AG10803 (cell line): ENCODE data around the gene GSS.

Experiments
- DNase-seq: peaks from one replicate; pipeline ENCODE4 v3.0.0; 2010; ENCODE audit warnings: low read depth
- H3K4me3 ChIP-seq: 2 replicates; pipeline ENCODE4 v1.5.1; 2011; ENCODE audit warnings: mild to moderate bottlenecking, low read length, control low read depth
- CTCF ChIP-seq: conservative IDR thresholded peaks from 2 replicates; pipeline ENCODE4 v1.5.1; 2011; ENCODE audit warnings: mild to moderate bottlenecking, low read length, control low read depth, inconsistent platforms

GSS gene

GRCh38 chr20:34987288-34988190 lies 31.9 kb upstream of the GSS start:
- no peak for DNase-seq
- no peak for TF ChIP-seq CTCF
- no peak overlapping the region for H3K4me3 ChIP-seq

- no peak overlapping the region for H3K4me3 ChIP-seq
- DNase-seq, result no peak
- no peak for TF ChIP-seq CTCF
Measured at GRCh38 chr20:34986311-34987287, 31.0 kb upstream of the GSS start.

- no peak for DNase-seq
- TF ChIP-seq CTCF, result no peak
- no peak overlapping the region for H3K4me3 ChIP-seq
Measured at GRCh38 chr20:34985461-34986310, 30.1 kb upstream of the GSS start.

- H3K4me3 ChIP-seq, result no peak overlapping the region
- DNase-seq, result no peak
- TF ChIP-seq CTCF, result no peak
Measured at GRCh38 chr20:34984756-34985261, 29.2 kb upstream of the GSS start.

- DNase-seq, result no peak
- TF ChIP-seq CTCF, result no peak
- H3K4me3 ChIP-seq, result no peak overlapping the region
Measured at GRCh38 chr20:34983995-34984735, 28.6 kb upstream of the GSS start.
